ENCODE data around the gene EML6. TPM values are rescaled to one million over a fixed set of nuclear protein-coding genes. Genes with fewer than 3 reads are reported as not detected.

EML6 gene
- total RNA-seq, 1 donor from 2014 or later: 1.1 TPM

- no peak for DNase-seq (ENCODE audit: extremely low spot score, unreplicated experiment)
- Mint-ChIP-seq H3K27ac (ENCODE audit: unreplicated experiment) (no peak overlapping the region), H3K4me1 (ENCODE audit: unreplicated experiment) (no peaks in the 10 kb centered on the region), H3K4me3 (ENCODE audit: unreplicated experiment) (no peak overlapping the region), H3K9me3 (ENCODE audit: unreplicated experiment) (no peaks in the 10 kb centered on the region), H3K27me3 (ENCODE audit: unreplicated experiment) (peaks cover 46% of the 10 kb centered on the region), H3K36me3 (ENCODE audit: unreplicated experiment) (no peaks in the 10 kb centered on the region)
- TF ChIP-seq CTCF (IDR thresholded peaks at IDR 0.05): no peak
These were observed 108.0 kb downstream of the EML6 start for GRCh38 chr2:54831480-54831879.

GRCh38 chr2:54834721-54835120 lies 111.3 kb downstream of the EML6 start:
- TF ChIP-seq CTCF (IDR thresholded peaks at IDR 0.05): no peak
- H3K9me3 Mint-ChIP-seq (ENCODE audit: unreplicated experiment): no peaks in the 10 kb centered on the region
- H3K27ac Mint-ChIP-seq (ENCODE audit: unreplicated experiment): no peak overlapping the region
- peaks cover 24% of the 10 kb centered on the region for H3K27me3 Mint-ChIP-seq (ENCODE audit: unreplicated experiment)
- no peaks in the 10 kb centered on the region for H3K36me3 Mint-ChIP-seq (ENCODE audit: unreplicated experiment)
- no peaks in the 10 kb centered on the region for H3K4me1 Mint-ChIP-seq (ENCODE audit: unreplicated experiment)
- DNase-seq (ENCODE audit: extremely low spot score, unreplicated experiment): no peak
- H3K4me3 Mint-ChIP-seq (ENCODE audit: unreplicated experiment): no peak overlapping the region

- no peak for TF ChIP-seq CTCF (IDR thresholded peaks at IDR 0.05)
- H3K9me3 Mint-ChIP-seq (ENCODE audit: unreplicated experiment): no peaks in the 10 kb centered on the region
- H3K4me3 Mint-ChIP-seq (ENCODE audit: unreplicated experiment): no peak overlapping the region
- H3K36me3 Mint-ChIP-seq (ENCODE audit: unreplicated experiment): no peaks in the 10 kb centered on the region
- no peak for DNase-seq (ENCODE audit: extremely low spot score, unreplicated experiment)
- no peaks in the 10 kb centered on the region for H3K4me1 Mint-ChIP-seq (ENCODE audit: unreplicated experiment)
- peaks cover 24% of the 10 kb centered on the region for H3K27me3 Mint-ChIP-seq (ENCODE audit: unreplicated experiment)
- H3K27ac Mint-ChIP-seq (ENCODE audit: unreplicated experiment): no peak overlapping the region
These were observed 113.0 kb downstream of the EML6 start for GRCh38 chr2:54836477-54836876.

- H3K36me3 Mint-ChIP-seq (ENCODE audit: unreplicated experiment): no peaks in the 10 kb centered on the region
- peak; percentile 93 for TF ChIP-seq CTCF (IDR thresholded peaks at IDR 0.05)
- no peaks in the 10 kb centered on the region for H3K4me1 Mint-ChIP-seq (ENCODE audit: unreplicated experiment)
- H3K9me3 Mint-ChIP-seq (ENCODE audit: unreplicated experiment): no peaks in the 10 kb centered on the region
- H3K27me3 Mint-ChIP-seq (ENCODE audit: unreplicated experiment): peaks cover 16% of the 10 kb centered on the region
- no peak overlapping the region for H3K4me3 Mint-ChIP-seq (ENCODE audit: unreplicated experiment)
- no peak for DNase-seq (ENCODE audit: extremely low spot score, unreplicated experiment)
- no peak overlapping the region for H3K27ac Mint-ChIP-seq (ENCODE audit: unreplicated experiment)
These were observed 115.1 kb downstream of the EML6 start for GRCh38 chr2:54838585-54839035.

GRCh38 chr2:54839461-54840255 lies 116.2 kb downstream of the EML6 start:
- Mint-ChIP-seq H3K9me3 (ENCODE audit: unreplicated experiment) (no peaks in the 10 kb centered on the region), H3K27me3 (ENCODE audit: unreplicated experiment) (peaks cover 9% of the 10 kb centered on the region), H3K4me3 (ENCODE audit: unreplicated experiment) (no peak overlapping the region), H3K4me1 (ENCODE audit: unreplicated experiment) (no peaks in the 10 kb centered on the region), H3K36me3 (ENCODE audit: unreplicated experiment) (no peaks in the 10 kb centered on the region), H3K27ac (ENCODE audit: unreplicated experiment) (no peak overlapping the region)
- no peak for DNase-seq (ENCODE audit: extremely low spot score, unreplicated experiment)
- TF ChIP-seq CTCF (IDR thresholded peaks at IDR 0.05): no peak
